ENCODE measurements around the gene SPATA2. TPM values are rescaled to one million over a fixed set of nuclear protein-coding genes. Genes with fewer than 3 reads are reported as not detected.

The SPATA2 gene
- total and polyA plus RNA-seq, 2 donors: 1.4 to 6.7 TPM

- no peak for DNase-seq (ENCODE audit: extremely low spot score)
- peak overlapping the region; percentile 98 for H3K4me3 ChIP-seq (ENCODE audit: low read depth, low read length)
- H3K27ac ChIP-seq (ENCODE audit: low read depth): no peak overlapping the region
- WGBS: 43% methylated on average over 19 of the region's 19 CpGs
- H3K36me3 ChIP-seq (ENCODE audit: insufficient read depth): no peaks in the 10 kb centered on the region
- no peaks in the 10 kb centered on the region for H3K4me1 ChIP-seq (ENCODE audit: insufficient read depth)
Measured at GRCh38 chr20:49916146-49917002, 1.0 kb upstream of the SPATA2 start.

DNA sequence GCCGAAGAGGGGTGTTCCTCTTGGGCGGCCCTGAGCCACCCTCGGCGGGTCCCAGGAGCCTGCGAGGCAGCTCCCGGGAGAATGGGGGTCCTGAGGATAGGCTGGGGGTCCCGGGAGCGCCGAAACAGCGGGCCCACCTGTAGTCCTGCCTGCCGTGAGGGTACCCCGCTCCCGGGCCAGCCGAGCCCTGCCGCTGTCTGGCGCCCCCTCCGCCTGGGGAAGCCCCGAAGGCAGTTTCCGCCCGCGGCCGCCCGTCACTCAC, 280 bp downstream of the SPATA2 start:
- Histone ChIP-seq H3K4me3 (ENCODE audit: low read depth, low read length) (peak overlapping the region; percentile 98), H3K27ac (ENCODE audit: low read depth) (peak overlapping the region; percentile 100), H3K36me3 (ENCODE audit: insufficient read depth) (no peaks in the 10 kb centered on the region), H3K4me1 (ENCODE audit: insufficient read depth) (no peaks in the 10 kb centered on the region)
- DNase-seq (ENCODE audit: extremely low spot score): no peak
- under 1% methylated on average over 23 of the region's 23 CpGs for WGBS

DNA sequence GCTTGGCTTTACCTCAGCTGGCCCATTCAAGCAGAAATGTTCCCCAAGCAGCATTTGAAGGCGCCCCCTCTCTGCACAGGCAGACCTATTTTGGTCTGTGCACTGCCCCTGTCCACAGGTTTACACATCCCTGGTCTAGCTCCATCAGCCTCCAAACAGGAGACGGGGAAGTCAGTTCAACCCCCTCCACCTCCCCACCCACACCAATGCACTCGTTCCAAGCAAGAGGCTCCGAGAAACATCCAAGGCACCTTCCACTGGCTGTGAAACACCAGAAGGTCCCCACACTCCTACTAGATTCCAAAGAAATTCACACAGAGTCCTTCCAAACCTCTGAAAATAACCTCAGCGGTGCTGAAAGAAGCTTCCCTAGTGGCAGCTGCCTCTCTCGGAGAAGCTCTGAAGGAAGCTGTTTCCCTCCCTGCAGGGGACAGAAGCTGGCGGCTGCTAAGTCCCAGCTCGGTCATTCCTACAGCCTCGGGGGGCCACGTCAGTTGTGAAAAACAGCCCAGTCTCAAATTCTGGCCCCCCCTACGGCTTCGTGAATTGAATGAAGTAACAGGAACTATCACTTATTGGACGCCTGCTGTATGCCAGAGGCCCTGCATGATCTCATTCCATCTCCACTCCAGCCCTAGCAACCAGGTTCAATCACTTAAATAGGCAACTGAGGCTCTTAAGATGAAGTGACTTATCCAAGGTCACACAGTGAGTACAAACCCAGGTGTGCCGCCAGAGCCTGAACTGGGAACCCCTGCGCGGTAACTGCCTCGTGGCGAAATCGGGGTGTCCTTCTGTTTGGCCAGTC, 815 bp downstream of the SPATA2 start:
- 6% methylated on average over 19 of the region's 19 CpGs for WGBS
- Histone ChIP-seq H3K4me1 (ENCODE audit: insufficient read depth) (no peaks in the 10 kb centered on the region), H3K4me3 (ENCODE audit: low read depth, low read length) (peak overlapping the region; percentile 98), H3K27ac (ENCODE audit: low read depth) (no peak overlapping the region), H3K36me3 (ENCODE audit: insufficient read depth) (no peaks in the 10 kb centered on the region)
- DNase-seq (ENCODE audit: extremely low spot score): no peak

- H3K4me1 ChIP-seq (ENCODE audit: insufficient read depth): no peaks in the 10 kb centered on the region
- no peak for DNase-seq (ENCODE audit: extremely low spot score)
- WGBS: 84% methylated on average over 16 of the region's 16 CpGs
- no peak overlapping the region for H3K4me3 ChIP-seq (ENCODE audit: low read depth, low read length)
- H3K36me3 ChIP-seq (ENCODE audit: insufficient read depth): no peaks in the 10 kb centered on the region
- H3K27ac ChIP-seq (ENCODE audit: low read depth): no peak overlapping the region
Measured at GRCh38 chr20:49913399-49914047, 1.8 kb downstream of the SPATA2 start.

DNA sequence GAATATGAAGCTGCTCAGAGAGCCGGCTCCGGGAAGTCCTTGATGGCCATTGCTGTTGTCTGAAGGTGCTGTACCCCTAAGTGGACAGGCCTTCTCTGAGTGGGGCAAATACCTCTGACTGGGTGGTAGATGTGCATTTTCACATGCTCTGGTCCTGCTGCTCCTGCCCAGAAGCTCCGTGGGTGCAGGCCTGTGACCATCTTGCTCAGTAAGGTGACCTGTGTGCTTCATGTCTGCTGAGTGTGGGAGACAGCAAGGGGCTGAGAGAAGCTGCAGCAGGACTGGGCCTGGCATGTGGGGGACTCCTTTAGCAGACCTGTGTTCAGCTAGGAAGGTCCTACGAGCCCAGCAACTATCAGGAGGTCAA, 5.0 kb downstream of the SPATA2 start:
- peaks cover 3% of the 10 kb centered on the region for H3K36me3 ChIP-seq (ENCODE audit: insufficient read depth)
- no peak for DNase-seq (ENCODE audit: extremely low spot score)
- H3K27ac ChIP-seq (ENCODE audit: low read depth): no peak overlapping the region
- H3K4me3 ChIP-seq (ENCODE audit: low read depth, low read length): no peak overlapping the region
- no peaks in the 10 kb centered on the region for H3K4me1 ChIP-seq (ENCODE audit: insufficient read depth)
- WGBS: 70% methylated on average over 4 of the region's 4 CpGs

DNA sequence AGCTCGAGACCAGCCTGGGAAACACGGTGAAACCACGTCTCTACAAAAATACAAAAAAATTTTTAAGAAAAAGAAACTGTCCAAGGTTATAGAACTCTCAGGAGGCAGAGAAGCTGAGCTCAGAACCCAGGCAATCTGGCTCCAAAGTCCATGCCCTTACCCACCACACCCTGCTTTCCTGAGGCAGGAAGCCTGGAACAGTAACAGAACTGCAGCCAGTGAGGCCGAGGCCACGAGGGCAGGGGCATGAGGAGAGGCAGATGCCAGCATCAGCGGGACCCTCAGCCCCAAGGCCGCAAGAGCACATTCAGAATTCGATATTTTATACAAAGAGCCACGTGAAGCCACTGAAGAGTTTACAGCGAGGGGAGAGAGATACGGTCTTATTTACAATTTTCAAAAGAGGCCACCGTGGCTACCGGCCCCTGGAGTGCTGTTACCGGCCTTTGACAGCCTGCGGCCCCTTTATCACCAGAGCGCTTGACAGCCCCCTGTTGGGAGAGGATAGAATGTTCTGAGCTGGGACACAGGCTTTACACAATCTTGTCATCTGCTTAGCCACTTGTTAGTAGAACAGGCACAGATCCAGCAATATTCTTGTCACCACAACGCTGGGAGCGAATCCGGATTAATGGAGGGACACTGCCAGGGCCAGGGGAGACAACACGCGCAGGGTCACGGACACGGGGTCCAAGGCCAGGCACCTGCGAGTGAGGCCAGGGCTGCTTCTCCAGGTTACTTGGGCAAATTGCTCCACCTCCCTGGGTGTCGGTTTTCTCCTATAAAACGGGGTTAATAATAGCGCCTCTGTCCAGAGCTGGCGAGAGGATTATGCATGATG, 5.6 kb downstream of the SPATA2 start:
- DNase-seq (ENCODE audit: extremely low spot score): no peak
- WGBS: 73% methylated on average over 28 of the region's 28 CpGs
- H3K4me1 ChIP-seq (ENCODE audit: insufficient read depth): no peaks in the 10 kb centered on the region
- peaks cover 3% of the 10 kb centered on the region for H3K36me3 ChIP-seq (ENCODE audit: insufficient read depth)
- H3K27ac ChIP-seq (ENCODE audit: low read depth): no peak overlapping the region
- no peak overlapping the region for H3K4me3 ChIP-seq (ENCODE audit: low read depth, low read length)

DNA sequence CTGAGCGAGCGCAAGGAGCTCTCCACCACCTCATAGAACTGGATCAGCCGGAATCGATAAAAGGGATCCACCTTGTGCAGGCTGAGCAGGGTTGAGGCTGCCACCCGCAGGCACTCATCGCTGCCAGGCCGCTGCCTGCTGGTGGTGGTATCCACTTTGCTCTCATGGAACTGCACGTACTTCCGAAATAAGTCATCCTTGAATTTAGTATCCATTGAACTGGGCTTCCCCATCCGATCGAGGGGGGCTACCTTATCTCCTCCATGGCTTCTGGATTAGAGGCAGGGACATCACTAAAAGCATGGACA, 7.1 kb downstream of the SPATA2 start:
- H3K27ac ChIP-seq (ENCODE audit: low read depth): no peak overlapping the region
- DNase-seq (ENCODE audit: extremely low spot score): no peak
- WGBS: 95% methylated on average over 11 of the region's 11 CpGs
- no peak overlapping the region for H3K4me3 ChIP-seq (ENCODE audit: low read depth, low read length)
- H3K4me1 ChIP-seq (ENCODE audit: insufficient read depth): no peaks in the 10 kb centered on the region
- H3K36me3 ChIP-seq (ENCODE audit: insufficient read depth): peaks cover 6% of the 10 kb centered on the region

DNA sequence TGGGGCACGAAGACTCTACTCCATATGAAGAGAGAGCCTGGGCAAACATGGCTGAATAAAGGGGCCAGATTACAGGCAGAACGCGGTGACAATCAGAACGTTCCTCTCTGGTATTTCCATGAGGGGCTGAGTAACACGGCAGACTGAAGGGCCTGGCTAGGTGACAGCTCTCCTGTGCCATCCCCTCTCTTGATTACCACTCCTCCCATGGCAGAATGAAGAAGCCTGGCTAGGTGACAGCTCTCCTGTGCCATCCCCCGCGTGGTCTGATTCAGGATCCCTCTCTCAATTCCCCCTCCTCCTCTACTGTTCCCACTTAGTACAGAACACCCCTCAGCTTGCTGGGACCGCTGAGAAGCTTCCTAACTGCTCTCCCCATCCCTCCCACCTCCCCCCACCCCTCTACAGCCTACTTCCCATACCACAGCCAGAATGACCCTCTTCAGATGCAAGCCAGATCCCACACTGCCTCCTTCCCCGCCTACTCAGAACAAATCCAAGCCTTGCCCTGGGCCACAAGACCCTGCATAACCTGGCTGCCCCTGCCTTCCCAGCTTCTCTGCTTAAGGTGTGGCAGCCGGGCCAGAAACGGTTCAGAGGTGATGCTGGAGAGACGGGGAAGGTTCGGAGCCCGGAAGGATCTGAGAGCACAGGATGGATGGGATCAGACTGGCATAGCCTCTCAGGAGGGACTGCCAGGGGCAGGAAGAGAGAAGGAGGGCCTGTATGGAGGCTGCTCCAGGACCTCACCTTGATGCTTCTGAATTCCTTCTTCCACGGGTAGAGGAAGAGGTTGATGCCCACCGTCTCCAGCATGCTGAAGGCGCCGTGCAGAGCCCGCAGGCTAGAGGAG, 7.7 kb downstream of the SPATA2 start:
- H3K27ac ChIP-seq (ENCODE audit: low read depth): no peak overlapping the region
- H3K36me3 ChIP-seq (ENCODE audit: insufficient read depth): peaks cover 6% of the 10 kb centered on the region
- no peaks in the 10 kb centered on the region for H3K4me1 ChIP-seq (ENCODE audit: insufficient read depth)
- no peak overlapping the region for H3K4me3 ChIP-seq (ENCODE audit: low read depth, low read length)
- WGBS: 94% methylated on average over 19 of the region's 19 CpGs
- no peak for DNase-seq (ENCODE audit: extremely low spot score)

GRCh38 chr20:49906615-49907154, 8.6 kb downstream of the SPATA2 start:
- no peaks in the 10 kb centered on the region for H3K4me1 ChIP-seq (ENCODE audit: insufficient read depth)

DNA sequence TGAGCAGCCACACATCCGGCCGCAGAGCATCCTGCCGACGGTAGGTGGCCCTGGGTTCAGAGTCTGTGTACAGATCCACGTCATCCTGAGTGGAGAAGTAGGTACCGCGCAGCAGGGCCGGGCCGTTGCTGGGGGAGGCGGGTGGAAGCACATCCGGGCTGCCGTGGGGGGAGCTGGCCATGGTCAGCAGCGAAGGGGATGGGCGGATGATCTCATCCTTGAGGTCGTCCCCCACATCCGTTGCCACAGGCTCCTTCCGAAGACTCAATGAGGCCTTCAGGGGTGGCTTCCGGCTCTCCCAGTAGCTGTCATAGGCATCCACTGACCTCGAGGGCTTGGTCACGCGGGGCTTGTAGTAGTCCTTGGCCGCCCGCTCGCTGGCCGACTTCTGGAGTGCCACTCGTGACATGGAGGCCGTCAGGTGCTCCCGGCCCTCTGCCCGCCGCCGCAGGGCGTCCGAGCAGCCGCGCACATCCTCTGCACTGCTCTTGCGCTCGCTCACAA, 9.2 kb downstream of the SPATA2 start:
- no peaks in the 10 kb centered on the region for H3K4me1 ChIP-seq (ENCODE audit: insufficient read depth)
- H3K4me3 ChIP-seq (ENCODE audit: low read depth, low read length): no peak overlapping the region
- DNase-seq (ENCODE audit: extremely low spot score): no peak
- 92% methylated on average over 37 of the region's 37 CpGs for WGBS
- H3K27ac ChIP-seq (ENCODE audit: low read depth): no peak overlapping the region
- peaks cover 6% of the 10 kb centered on the region for H3K36me3 ChIP-seq (ENCODE audit: insufficient read depth)

More at GRCh38 chr20:49906615-49907154, 8.6 kb downstream of the SPATA2 start:
- peaks cover 6% of the 10 kb centered on the region for H3K36me3 ChIP-seq (ENCODE audit: insufficient read depth)
- no peak overlapping the region for H3K4me3 ChIP-seq (ENCODE audit: low read depth, low read length)
- no peak overlapping the region for H3K27ac ChIP-seq (ENCODE audit: low read depth)
- DNase-seq (ENCODE audit: extremely low spot score): no peak
- 93% methylated on average over 15 of the region's 15 CpGs for WGBS

- no peak overlapping the region for H3K27ac ChIP-seq (ENCODE audit: low read depth)
- H3K36me3 ChIP-seq (ENCODE audit: insufficient read depth): peaks cover 6% of the 10 kb centered on the region
- 95% methylated on average over 29 of the region's 29 CpGs for WGBS
- no peaks in the 10 kb centered on the region for H3K4me1 ChIP-seq (ENCODE audit: insufficient read depth)
- DNase-seq (ENCODE audit: extremely low spot score): no peak
- no peak overlapping the region for H3K4me3 ChIP-seq (ENCODE audit: low read depth, low read length)
Measured at GRCh38 chr20:49905415-49906091, 9.8 kb downstream of the SPATA2 start.
